Uterus (tissue), 2 donors: ENCODE measurements around the gene SNX18.

Source experiments
- CTCF ChIP-seq, 4 experiments: fragments of 200-600 bp in 2 of 4; fragments of 450-650 bp in 2 of 4; sonication (generic) in 2 of 4; IDR thresholded peaks; one replicate each; pipeline ENCODE4 v1.5.1; 2016 to 2019; ENCODE audit warnings: antibody characterized with exemption in 4 of 4, mild to moderate bottlenecking in 2 of 4, moderate library complexity in 1 of 4
- POLR2A ChIP-seq, 2 donors: fragments of 450-650 bp; IDR thresholded peaks; one replicate each; pipeline ENCODE4 v1.6.1; 2016; ENCODE audit warnings: antibody characterized with exemption in 2 of 2, mild to moderate bottlenecking in 1 of 2, moderate library complexity in 1 of 2

GRCh38 chr5:54517174-54517511, 416 bp upstream of the SNX18 start:
- TF ChIP-seq CTCF (IDR thresholded peaks at IDR 0.05) (no peak), POLR2A (IDR thresholded peaks at IDR 0.05) (no peak)
